HG03558 (cell line): ENCODE data around the gene SIT1.

Source experiments
- ATAC-seq: cut with Tn5 transposase; IDR thresholded peaks from one replicate; pipeline ENCODE4 v1.9.1; 2021; ENCODE audit warnings: moderate number of reproducible peaks; ENCODE audit not compliant: unreplicated experiment; ENCODE audit errors: extremely low read depth

Gene SIT1

GRCh38 chr9:35683323-35683722 lies 32.6 kb upstream of the SIT1 start:
- no peak for ATAC-seq

GRCh38 chr9:35682520-35683315 lies 32.0 kb upstream of the SIT1 start:
- ATAC-seq, result no peak

- no peak for ATAC-seq
Measured at GRCh38 chr9:35682051-35682450, 31.3 kb upstream of the SIT1 start.

GRCh38 chr9:35681341-35682002 lies 30.7 kb upstream of the SIT1 start:
- no peak for ATAC-seq

- no peak for ATAC-seq
Measured at GRCh38 chr9:35680331-35681105, 29.8 kb upstream of the SIT1 start.

GRCh38 chr9:35679766-35680330 lies 29.1 kb upstream of the SIT1 start:
- ATAC-seq, result no peak

- ATAC-seq, result no peak
Measured at GRCh38 chr9:35679091-35679490, 28.4 kb upstream of the SIT1 start.

- ATAC-seq, result no peak
Measured at GRCh38 chr9:35675732-35676392, 25.1 kb upstream of the SIT1 start.

- ATAC-seq, result no peak
Measured at GRCh38 chr9:35675204-35675603, 24.5 kb upstream of the SIT1 start.

GRCh38 chr9:35674025-35674361 lies 23.3 kb upstream of the SIT1 start:
- no peak for ATAC-seq

GRCh38 chr9:35673132-35674024 lies 22.6 kb upstream of the SIT1 start, which contains the start of gene CA9:
Gene CA9 (plus strand): TSS chr9:35673928. CDS start chr9:35673960, 32 bp downstream.
- no peak for ATAC-seq

GRCh38 chr9:35669331-35670145 lies 18.8 kb upstream of the SIT1 start:
- ATAC-seq, result no peak

- no peak for ATAC-seq
Measured at GRCh38 chr9:35667939-35668338, 17.2 kb upstream of the SIT1 start.

GRCh38 chr9:35666549-35666948 lies 15.8 kb upstream of the SIT1 start:
- ATAC-seq, result no peak

GRCh38 chr9:35666045-35666444 lies 15.3 kb upstream of the SIT1 start:
- ATAC-seq, result no peak

- no peak for ATAC-seq
Measured at GRCh38 chr9:35665471-35665818, 14.7 kb upstream of the SIT1 start.

- peak; percentile 41 for ATAC-seq
Measured at GRCh38 chr9:35664531-35665470, 14.1 kb upstream of the SIT1 start, which contains the start of gene ARHGEF39. Gene ARHGEF39 (minus strand): TSS chr9:35665195. CDS start chr9:35665169, 26 bp downstream.
